ENCODE results near the gene MAP3K8.

MAP3K8 gene

DNA sequence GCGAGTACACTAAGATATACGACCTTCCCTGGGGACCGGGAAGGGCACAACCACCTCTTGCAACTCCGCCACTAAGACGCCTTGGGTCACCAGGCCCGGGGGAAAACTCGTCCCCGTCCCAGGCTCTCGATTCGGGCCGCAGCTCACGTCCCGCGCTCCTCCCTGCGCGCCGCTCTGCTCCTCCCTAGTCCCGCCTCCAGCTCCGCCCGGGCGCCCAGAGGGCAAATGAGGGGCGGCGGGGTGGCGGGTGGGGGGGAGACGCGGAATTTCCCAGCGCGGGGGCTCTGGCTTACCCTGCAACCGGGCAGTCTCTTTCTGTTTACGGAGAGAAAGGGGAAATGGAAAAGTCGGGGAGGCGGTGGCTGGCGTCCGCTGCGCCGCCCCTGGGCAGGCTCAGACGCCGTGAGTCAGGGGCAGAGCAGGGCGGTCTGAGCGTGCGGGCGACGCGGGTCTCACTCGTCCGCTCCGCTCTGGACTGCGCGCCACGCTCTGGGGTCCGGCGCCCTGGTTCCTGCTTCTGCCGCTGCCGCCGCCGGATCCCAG is at the start of gene MAP3K8:
TSS of gene MAP3K8 (plus strand) at position 455 of the 543 bp plus-strand sequence. CDS start 4,755 bp downstream, outside the sequence.
- peak; percentile 64 for DNase-seq

DNA sequence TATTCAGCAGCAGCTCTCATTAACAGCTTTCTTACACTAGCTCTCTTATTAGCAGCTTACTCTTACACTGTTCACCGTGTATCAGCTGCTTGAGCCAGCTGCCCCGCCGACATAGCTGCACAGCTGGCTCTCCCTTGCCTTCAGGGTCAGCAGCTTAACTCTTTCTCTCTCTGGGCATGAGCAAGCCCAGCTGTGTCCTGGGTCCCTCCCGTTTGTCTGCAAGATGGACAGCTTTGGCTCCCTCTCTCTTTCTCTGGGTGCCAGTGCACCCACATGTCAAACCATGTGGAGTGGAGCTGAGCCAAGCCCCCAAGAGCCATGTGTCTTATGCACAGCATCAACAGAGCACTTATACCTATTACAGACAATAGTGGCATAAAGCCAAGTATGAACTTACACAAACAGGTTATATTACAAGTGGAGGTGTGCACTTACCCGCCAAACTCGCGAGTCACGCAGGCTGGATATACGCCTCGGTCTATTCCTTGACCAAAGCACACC is 49.2 kb upstream of the MAP3K8 start:
- no peak for DNase-seq

DNA sequence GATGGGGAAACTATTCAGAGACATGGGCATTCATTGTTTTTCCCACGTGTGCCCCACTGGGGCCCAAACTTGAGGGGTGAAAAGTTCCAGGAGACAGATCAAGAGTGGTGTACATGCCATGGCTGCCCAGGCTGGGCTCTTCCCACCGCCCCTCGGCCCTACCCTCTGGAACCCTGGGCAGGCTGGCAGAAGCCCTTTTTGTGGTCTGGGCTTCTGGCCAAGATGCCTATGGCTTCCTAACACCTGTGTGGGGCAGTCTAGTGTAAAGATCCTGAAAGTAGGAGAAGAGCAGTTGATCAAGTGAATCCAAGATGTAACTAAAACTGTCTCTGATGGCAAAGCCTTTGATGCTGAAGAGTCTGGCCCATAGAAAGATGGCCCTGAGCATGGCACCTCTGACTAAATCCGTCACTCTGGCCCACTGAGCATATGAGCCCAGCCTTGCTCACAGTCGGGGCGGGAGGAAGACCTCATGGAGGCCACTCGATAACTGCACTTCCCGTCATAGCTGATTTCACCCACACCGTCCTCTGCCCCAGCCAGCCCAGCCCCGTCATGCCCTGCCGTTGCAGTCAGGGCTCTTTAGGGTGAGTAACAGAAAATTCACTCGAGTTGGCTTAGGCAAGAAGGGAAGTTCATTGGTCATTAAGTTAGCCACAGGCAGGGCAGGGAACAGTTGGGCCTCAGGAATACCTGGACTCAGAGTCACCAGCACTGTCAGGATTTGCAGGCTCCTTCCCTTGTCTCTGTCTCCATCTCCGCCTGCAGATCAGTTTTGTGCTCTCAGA is 47.0 kb upstream of the MAP3K8 start:
- no peak for DNase-seq

DNA sequence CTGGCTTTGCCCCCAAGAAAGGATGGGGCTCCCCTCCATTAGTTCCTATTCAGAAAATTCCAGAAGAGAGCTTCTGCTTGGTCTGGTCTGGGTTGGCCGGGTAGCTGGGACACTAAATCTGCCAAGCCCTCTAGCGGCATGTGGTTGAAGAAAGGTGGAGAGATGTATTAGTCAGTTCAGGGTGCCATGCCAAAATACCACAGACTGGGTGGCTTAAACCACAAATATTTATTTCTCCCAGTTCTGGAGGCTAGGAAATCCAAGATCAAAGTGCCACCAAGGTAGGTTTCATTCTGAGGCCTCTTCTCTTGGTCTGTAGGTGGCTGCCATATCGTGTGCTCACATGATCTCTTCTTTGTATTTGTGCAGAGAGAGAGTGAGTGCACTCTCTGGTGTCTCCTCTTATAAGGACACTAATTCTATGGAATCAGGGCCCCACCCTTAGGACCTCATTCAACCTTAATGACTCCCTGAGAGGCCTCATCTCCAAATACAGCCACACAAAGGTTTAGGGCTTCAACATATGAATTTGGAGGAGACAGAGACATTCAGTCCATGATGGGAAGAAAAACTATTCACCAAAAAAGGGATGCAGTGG is 46.2 kb upstream of the MAP3K8 start:
- no peak for DNase-seq

DNA sequence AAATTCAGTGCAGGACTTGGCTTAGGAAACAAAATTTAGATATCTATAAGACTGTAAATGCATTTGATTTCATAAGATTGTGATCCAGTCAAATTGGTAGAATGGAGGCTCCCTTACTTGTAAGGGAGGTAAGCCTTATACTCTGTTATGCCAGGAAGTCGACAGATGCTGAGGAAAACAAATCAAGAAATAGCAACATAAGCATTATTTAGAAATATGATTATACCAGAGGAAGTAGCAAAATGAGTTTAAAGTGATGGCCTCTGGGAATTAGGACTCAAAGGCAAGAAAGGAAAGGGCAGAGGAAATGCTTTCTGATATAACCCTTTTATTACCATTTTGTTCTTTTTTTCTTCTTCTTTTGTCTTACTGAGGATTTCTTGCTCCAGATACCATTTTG is 44.4 kb upstream of the MAP3K8 start:
- no peak for DNase-seq

DNA sequence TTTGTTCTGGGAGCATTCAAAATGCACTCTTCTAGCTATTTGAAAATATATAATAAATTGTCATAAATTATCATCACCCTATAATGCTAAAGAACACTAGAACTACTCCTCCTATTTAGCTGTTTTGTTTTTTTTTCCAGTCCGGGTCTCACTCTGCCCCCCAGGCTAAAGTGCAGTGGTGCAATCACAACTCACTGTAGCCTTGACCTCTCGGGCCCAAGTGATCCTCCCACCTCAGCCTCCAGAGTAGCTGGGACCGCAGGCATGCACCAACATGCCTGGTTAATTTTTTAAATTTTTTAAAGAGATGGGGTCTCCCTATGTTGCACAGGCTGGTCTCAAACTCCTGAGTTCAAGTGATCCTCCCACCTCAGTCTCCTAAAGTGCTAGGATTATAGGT is 43.8 kb upstream of the MAP3K8 start:
- no peak for DNase-seq

DNA sequence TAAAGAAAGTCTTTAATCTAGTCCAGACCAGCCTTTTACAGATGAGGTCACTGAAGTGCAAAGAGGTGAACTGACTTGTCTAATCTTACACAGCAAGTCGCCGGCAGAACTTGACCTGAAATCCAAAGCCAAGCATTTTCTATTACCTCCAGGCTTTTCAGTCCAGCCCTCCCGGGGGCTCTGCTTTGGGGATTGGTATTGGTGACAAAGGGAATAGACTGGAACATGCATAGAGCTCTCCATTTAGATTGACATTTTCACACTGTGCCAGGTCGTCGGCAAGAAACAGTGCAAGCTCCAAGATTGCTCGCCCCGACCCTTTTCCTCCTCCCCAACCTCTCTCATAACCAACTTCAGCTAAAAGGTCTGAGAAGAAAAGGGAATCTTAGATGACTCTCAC is 42.7 kb upstream of the MAP3K8 start:
- DNase-seq: no peak

DNA sequence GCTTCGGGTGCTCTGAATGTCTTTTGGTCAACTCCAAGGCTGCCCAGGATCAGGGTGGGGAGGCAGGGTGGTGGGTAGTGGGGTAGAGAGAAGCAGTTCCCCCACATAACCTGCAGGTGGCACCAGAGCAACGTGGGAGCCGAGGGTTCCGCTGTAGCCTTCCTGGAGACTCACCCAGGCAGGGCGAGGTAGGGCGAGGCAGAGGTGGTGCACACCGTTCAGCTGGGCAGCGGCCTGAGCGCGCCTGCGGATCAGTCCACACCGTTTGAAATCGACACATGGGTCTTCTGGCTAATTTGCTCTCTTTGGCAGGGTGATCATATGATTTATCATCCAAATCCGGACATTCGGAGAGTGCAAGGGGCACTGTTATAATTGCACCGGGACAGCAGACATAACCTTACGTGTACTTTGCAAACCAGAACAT is 41.4 kb upstream of the MAP3K8 start:
- DNase-seq: peak; percentile 36

DNA sequence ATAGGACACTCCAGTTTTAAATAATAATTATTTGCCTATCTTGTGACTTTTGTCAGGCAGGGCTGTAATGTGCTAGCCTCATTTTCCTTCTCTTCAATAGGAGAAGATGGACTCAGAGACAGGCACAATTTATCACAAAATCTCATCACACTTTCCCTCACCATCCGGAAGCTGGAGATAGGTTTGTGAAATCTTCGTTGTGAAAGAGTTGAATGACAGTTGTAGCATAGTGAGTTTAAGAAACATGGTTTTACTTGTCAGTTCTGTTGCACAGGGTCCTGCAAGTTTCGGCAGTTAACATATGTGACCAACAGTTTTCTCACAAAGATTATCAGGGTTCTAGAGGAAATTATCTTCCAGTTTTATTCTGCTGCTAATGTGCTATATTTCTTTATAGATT is 37.7 kb upstream of the MAP3K8 start:
- no peak for DNase-seq

DNA sequence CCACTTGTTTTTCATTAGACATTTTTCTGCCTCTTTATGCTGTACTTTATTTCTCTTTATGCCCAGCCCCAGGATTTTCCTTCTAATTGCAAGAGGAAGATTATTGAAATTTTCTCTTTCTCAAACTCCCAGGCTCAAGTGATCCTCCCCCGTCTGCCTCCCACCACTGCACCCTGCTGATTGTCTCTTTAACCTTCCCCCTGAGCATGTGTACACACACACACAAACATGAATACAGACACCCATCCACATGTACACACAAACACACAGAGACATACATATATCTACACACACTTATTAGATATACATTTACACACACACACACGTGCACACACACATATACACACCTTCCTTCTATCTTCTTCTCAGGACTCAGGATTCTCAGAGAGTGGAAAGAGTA is 37.3 kb upstream of the MAP3K8 start:
- DNase-seq: no peak

DNA sequence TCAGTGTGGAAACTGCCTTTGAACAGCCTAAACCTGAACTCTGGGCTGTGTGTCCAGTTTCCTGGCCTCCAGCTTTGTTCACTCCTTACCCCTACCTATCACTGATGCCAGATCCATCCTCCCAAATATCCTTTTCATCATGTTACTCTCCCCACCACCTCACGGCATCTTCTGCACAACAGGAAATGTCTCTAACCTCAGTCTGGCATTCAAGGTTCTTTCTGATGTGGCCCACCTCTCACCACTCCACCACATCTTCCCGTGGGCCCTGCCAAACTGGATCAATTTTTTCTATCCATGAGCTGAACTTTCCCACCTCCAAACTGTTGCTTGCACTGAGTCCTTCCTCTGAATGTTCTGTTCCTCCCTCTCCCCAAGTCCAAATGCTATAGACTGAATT is 35.8 kb upstream of the MAP3K8 start:
- no peak for DNase-seq

DNA sequence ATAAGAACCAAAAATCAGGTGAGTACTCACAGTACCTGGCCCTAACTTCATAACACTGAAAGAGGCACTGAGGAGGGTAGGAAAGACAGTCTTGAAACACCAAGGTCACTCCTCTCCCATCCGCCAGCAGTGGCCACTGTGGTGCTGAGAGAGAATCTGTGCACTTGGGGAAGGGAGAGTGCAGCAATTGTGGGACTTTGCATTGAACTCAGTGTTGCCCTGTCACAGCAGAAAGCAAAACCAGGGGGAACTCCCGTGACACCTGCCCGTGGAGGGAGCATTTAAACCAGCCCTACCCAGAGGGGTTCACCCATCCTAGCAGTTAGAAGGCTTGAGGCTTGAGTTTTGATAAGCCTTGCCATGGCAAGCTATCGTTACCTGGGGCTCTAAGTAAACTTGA is 35.2 kb upstream of the MAP3K8 start:
- DNase-seq: no peak

DNA sequence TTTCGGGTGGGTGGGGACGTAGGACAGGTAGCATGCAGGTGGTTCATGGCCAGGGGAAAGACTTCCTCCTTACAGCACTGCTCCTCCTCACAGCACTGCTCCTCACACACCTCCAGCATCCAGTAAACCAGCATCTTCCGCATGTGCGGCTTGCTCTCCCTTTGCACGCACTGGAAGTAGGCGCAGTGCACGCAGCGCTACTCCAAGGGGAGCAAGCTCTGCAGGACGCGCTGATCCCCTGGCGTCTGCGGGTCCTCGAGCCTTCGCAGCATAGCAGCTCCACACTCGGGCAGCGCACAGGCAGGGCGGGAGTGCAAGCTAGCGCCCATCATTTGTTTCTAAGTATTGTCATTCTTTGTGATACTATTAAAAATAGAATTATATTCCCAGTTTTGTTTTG is 30.5 kb upstream of the MAP3K8 start:
- DNase-seq: no peak

DNA sequence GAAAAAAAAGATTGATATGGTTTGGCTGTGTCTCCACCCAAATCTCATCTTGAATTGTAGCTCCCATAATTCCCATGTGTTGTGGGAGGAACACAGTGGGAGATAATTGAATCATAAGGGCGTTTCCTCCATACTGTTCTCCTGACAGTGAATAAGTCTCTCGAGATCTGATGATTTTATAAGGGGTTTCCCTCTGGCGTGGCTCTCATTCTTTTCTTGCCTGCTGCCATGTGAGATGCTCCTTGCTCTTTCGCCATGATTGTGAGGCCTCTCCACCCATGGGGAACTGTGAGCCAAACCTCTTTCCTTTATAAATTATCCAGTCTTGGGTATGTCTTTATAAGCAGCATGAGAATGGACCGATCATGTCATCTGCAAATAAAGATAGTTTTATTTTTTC is 29.4 kb upstream of the MAP3K8 start:
- DNase-seq: no peak

DNA sequence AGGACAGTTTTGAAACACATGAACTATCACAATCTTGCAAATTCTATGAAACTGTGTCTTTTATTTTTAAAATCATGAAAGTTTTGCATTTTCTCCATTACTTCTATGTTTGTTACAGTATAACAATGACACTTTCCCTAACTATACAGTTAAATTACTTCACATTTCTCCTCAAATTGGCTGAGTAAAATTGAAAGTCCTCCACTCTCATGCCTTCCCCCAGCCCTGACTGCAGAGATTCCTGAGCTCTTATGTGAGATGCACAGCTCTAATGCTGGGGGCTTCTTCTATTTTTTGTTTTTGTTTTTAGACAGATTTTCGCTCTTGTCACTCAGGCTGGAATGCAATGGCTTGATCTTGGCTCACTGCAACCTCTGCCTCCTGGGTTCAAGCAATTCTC is 22.7 kb upstream of the MAP3K8 start:
- no peak for DNase-seq

DNA sequence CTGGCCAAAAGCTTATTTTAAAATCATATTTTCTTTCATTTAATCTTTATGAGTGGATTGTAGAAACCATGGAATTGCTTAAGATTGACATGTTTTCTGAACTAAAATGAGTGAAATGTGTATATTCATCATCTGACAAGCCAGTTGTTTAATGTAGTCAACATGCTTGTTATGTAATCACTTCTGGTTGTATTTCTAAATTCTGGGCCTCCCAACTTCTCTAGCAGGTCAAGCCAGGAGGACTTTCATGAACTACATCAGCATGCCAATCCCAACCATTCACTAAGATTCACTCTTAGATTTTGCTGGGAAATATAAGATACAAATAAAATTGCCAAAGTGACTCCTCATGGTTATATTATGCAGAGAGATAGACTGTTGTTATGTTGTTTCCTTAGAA is 21.1 kb upstream of the MAP3K8 start:
- no peak for DNase-seq

DNA sequence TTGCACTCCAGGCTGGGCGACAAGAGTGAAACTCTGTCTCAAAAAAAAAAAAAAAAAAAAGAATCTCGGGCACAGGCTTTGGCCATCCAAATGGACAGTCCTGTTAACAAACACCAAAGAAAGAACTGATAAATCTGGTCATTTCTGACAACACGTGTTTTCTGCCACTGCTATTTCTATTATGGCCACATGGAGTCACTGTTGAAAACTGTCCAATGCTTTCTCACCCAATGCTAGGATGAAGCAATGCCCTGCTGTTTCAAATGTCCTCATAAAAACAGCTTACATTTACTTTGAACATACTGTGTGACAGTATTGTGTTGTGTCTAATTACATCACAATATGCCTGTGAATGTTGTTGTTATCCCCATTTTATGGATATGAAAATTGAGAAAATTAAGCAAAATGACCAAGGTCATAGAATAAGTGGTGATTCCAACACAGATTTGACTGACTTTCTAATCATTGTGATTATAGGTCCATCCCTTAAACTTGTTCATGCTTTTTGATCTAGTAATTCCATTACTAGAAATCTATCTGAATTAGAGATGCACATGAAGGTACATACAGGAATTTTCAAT is 19.9 kb upstream of the MAP3K8 start:
- no peak for DNase-seq

DNA sequence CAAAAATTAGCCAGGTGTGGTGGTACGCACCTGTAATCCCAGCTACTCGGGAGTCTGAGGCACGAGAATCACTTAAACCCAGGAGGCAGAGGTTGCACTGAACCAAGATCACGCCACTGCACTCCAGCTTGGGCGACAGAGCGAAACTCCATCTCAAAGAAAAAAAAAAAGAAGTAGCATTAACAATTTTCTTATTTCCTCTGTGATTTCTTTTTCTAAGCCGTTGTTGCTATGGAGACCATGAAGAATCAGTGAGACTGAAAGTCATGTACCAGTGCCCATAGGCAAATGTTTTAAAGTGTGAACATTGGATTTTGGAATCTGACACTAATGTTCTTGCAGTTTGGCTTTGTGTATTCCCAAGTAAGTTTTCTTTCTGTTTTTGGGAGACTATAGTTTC is 18.4 kb upstream of the MAP3K8 start:
- DNase-seq: no peak

DNA sequence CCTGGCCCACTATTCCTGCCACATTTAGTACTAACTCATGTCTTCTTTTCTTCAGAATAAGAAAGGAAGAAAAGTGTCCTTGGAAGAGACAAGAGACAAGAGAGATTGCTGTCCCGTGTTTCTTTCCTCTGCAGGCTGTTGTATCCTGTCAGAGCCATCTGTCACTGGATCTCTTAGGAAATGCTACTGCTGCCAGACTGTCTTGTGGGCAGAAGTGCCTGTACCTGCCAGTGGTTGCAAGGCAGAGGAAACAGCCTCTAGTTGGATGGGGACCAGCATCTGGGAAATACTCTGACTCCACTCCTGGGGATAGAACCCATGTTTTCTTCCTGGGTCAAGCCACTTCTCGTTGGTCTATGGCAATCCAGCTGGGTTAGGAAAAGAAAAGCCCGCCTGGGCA is 16.7 kb upstream of the MAP3K8 start:
- no peak for DNase-seq

DNA sequence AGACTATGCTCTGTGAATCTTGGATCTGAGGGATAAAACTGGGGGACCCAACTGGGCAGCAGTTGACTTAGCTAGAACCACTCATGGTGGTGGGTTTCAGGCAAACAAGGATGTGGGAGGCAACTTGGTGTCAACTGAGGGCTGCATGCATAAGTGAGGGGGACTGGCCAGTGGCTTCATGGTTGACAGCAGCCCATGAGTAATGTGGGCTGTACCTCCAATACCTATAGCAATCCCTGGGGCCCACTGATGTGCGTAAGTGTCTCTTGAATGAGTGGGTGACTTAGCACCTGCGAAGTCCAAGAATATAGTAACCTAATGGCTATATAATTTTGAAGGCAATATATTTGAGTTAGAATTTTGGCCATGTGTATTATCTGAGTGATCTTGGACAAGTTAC is 13.7 kb upstream of the MAP3K8 start:
- no peak for DNase-seq

DNA sequence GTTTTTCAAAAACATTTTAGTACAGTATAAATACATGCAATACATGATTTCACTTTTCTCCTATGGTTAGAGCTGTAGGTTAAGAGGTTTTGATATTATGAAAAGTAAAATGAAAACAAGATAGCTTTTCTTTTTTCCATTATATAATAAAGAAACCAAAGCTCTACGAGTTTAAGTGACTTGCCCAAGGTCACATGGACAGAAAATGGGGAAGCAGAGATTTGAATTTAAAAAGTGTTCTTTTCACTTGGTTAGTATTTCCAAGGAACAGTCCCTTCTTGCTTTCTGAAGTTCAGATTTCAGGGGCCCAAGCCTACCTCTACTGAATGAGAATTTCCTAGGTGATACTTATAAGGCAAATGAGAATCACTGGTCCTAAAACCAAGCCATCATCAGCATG is 13.2 kb upstream of the MAP3K8 start:
- DNase-seq: no peak

DNA sequence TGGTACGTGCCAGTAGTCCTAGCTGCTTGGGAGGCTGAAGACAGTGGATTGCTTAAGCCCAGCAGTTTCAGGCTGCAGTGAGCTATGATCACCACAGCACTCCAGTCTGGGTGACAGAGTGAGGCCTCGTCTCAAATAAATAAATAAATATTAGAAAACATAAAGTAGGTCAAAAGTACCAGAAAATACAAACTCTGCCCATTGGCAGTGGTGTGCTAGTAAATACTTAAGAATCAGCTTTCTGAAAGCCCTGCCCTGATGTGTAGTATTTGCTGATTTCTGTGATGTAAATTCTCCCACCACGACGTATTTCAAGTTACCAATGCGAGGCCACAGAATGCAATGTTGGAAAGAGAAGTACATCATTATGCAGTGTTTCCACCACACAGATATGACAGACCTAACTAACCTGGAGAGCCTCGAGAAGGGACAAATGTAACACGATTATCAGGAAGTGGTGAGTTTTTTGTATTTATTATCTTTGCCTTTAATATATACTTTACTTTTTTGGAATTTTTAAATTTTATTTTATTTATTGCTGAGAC is 11.8 kb upstream of the MAP3K8 start:
- no peak for DNase-seq

DNA sequence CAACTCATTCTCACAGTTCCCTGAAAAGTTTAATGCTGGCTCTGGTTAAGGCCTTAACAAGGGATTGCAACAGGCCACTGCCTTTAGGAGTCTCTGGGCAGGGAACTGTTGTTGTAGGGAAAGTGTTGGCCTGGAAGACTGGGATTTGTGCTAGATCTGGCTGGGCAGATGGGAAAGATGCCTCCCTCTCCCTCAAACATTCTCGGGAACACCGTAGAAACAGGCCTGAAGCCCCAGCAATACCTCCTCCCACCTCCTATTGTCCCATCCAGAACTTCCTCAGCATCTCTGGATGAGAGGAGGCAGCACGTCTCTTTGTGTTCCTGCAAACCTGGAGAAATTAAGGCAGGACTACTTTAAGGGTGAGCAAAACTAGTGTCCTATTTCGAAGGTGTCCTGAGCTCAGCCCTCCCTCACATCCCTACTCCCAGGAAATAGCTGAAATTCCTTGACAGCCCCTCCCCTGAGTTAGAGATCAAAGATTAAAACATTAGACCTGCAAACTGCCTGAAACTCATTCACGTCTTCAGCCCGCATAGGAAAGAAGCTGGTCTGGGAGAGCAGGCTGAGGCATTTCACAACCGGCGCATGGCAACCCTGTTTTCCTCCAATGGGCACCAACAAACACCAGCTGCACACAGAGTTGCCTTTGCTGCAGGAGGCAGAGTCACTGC is 10.9 kb upstream of the MAP3K8 start:
- DNase-seq: no peak

All from GOT3 (cell line).